ENCODE results near the gene EXOC6.
A peak's percentile ranks its signal among the peaks of the same experiment; 100 is the strongest.

The EXOC6 gene

GRCh38 chr10:92810934-92811532 lies 37.3 kb upstream of the EXOC6 start:
- POLR2A ChIA-PET (ENCODE audit: low non-redundant PET) = no interaction called here
- H3K27ac ChIP-seq = no peak overlapping the region
- TF ChIP-seq CTCF (conservative IDR thresholded peaks at IDR 0.05; ENCODE audit: low read depth) = no peak
- DNase-seq (ENCODE audit: low spot score) = no peak
- CTCF ChIA-PET = interaction anchor here (0.6 kb wide), 1 partner anchor 188 kb away, joined by 3 read pairs; no protein-coding TSS in a partner anchor

GRCh38 chr10:92811986-92812385 lies 36.3 kb upstream of the EXOC6 start:
- H3K27ac ChIP-seq = no peak overlapping the region
- ChIA-PET POLR2A (ENCODE audit: low non-redundant PET) (interaction anchor here (0.6 kb wide), 1 partner anchor 51 kb away, joined by 4 read pairs; no protein-coding TSS in a partner anchor), CTCF (interaction anchor here (0.6 kb wide), 1 partner anchor 187 kb away, joined by 3 read pairs; no protein-coding TSS in a partner anchor)
- no peak for TF ChIP-seq CTCF (conservative IDR thresholded peaks at IDR 0.05; ENCODE audit: low read depth)
- no peak for DNase-seq (ENCODE audit: low spot score)

- ChIA-PET CTCF (no interaction called here), POLR2A (ENCODE audit: low non-redundant PET) (no interaction called here)
- no peak overlapping the region for H3K27ac ChIP-seq
- no peak for TF ChIP-seq CTCF (conservative IDR thresholded peaks at IDR 0.05; ENCODE audit: low read depth)
- DNase-seq (ENCODE audit: low spot score) = no peak
These were observed 34.3 kb upstream of the EXOC6 start for GRCh38 chr10:92813979-92814378.

- no peak for TF ChIP-seq CTCF (conservative IDR thresholded peaks at IDR 0.05; ENCODE audit: low read depth)
- DNase-seq (ENCODE audit: low spot score) = no peak
- ChIA-PET CTCF (interaction anchor here (0.7 kb wide), 1 partner anchor 206 kb away, joined by 3 read pairs; no protein-coding TSS in a partner anchor), POLR2A (ENCODE audit: low non-redundant PET) (no interaction called here)
- H3K27ac ChIP-seq = no peak overlapping the region
These were observed 33.5 kb upstream of the EXOC6 start for GRCh38 chr10:92814790-92815189.

- CTCF ChIA-PET = no interaction called here
- no peak overlapping the region for H3K27ac ChIP-seq
- no peak for TF ChIP-seq CTCF (conservative IDR thresholded peaks at IDR 0.05; ENCODE audit: low read depth)
- POLR2A ChIA-PET (ENCODE audit: low non-redundant PET) = no interaction called here
- DNase-seq (ENCODE audit: low spot score) = no peak
These were observed 32.2 kb upstream of the EXOC6 start for GRCh38 chr10:92816091-92816531.

- ChIA-PET POLR2A (ENCODE audit: low non-redundant PET) (interaction anchor here (0.7 kb wide), 1 partner anchor 360 kb away, joined by 3 read pairs; no protein-coding TSS in a partner anchor), CTCF (interaction anchor here (0.6 to 0.8 kb wide), 2 partner anchors 135 to 184 kb away, joined by 4 read pairs; no protein-coding TSS in a partner anchor)
- 0 out of 2 replicates have a peak overlapping the region, but pooled peaks have one; percentile 43 for H3K27ac ChIP-seq
- DNase-seq (ENCODE audit: low spot score) = peak; percentile 75
- TF ChIP-seq CTCF (conservative IDR thresholded peaks at IDR 0.05; ENCODE audit: low read depth) = no peak
These were observed 26.2 kb upstream of the EXOC6 start for GRCh38 chr10:92822060-92822634.

All from RWPE1 (cell line).